Epithelial cell of prostate (primary cell): ENCODE results near the gene RALGPS1.

Experiments used
- DNase-seq: peaks from one replicate; pipeline ENCODE4 v3.0.0-alpha.2; 2011; ENCODE audit warnings: low read depth, low spot score
- H3K27ac ChIP-seq: fragments of 450-650 bp; 2 replicates; pipeline ENCODE4 v1.5.1; 2017; ENCODE audit warnings: mild to moderate bottlenecking

The RALGPS1 gene

DNA sequence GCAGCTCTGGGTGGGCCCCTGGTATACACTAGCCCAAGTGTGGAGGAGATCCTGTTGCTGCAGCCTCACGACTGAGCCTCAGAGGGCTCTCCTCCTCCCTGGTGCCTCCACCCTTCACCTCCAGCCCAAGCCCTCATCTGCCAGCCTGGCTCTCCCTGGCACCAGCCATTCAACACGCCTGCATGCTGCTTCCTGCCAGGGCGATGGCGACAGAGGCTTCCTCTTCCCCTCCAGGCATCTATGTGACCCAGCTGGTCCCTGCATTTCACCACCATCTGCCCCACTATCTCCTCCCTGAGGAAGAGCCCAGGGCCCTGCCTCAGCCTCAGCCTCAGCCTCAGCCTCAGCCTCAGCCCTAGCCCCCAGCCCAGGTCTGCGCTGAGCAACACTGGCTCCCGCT is 262.6 kb downstream of the RALGPS1 start:
- no peak for DNase-seq

DNA sequence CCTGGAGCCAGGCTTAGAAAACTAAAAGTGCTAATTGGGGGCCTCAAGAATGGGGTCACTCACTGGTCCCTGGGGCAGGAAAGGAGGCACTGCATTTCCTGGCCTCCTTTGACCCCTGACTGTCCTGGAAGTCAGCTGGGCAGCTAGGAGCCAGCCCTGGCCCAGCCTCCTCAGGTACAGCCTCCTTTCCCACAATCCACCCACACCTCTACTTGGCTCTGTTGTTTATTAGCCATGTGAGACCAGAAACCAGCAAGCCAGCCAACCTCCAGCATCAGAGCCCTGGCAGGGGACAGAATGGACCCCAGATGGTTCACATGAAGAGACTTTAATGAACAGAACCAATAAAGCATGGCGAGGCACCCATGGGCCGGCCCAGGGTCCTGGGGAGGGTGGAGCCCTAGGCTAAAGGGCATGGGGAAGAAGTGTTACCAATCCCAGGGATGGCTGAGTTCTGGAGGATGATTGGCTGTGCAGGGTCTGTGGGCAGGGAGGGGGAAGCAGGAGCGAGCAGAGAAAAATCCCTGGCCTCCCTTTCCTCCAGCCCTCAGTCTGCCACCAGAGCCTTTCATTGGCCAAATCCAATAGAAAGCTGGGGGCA is 263.2 kb downstream of the RALGPS1 start:
- DNase-seq, result no peak
- no peak overlapping the region for H3K27ac ChIP-seq

More for the DNA sequence above, 262.6 kb downstream of the RALGPS1 start:
- no peak overlapping the region for H3K27ac ChIP-seq

- no peak overlapping the region for H3K27ac ChIP-seq
- DNase-seq, result no peak
Observed at GRCh38 chr9:127178686-127179632, 264.4 kb downstream of the RALGPS1 start.

GRCh38 chr9:127179633-127180441 is 265.3 kb downstream of the RALGPS1 start:
- no peak for DNase-seq
- H3K27ac ChIP-seq, result no peak overlapping the region

GRCh38 chr9:127180457-127181314 is 266.1 kb downstream of the RALGPS1 start:
- H3K27ac ChIP-seq, result no peak overlapping the region
- no peak for DNase-seq

GRCh38 chr9:127181315-127181580 is 266.7 kb downstream of the RALGPS1 start:
- no peak overlapping the region for H3K27ac ChIP-seq
- DNase-seq, result no peak

DNA sequence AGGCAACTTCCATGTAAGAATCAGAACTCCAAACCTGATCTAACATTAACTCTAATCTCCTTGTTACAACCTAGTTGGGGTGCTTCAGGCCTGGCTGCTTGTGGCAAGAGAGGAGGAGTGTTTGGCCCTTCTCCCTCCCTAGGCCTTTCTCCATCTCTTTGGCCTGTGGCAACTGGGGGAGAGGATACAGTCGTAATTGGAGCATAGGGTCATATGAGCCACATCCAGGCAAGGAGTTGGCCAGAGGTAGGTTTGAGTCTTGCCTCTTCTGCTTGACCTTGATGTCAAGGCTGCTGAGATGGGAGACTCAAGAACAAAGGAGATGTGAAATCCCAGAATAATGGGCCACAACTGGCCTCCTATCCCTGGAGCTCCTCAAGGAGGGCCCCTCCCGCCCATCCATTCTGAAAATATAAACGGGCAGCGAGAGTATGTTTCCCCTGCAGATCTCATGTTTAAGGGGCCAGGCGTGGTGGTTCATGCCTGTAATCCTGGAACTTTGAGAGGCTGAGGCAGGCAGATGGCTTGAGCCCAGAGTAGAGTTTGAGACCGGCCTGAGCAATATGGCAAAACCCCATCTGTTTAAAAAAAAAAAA is 267.1 kb downstream of the RALGPS1 start:
- no peak overlapping the region for H3K27ac ChIP-seq
- no peak for DNase-seq

GRCh38 chr9:127182901-127183746 is 268.5 kb downstream of the RALGPS1 start:
- H3K27ac ChIP-seq, result no peak overlapping the region
- no peak for DNase-seq

- H3K27ac ChIP-seq, result no peak overlapping the region
- DNase-seq, result no peak
Observed at GRCh38 chr9:127183814-127184582, 269.4 kb downstream of the RALGPS1 start.

DNA sequence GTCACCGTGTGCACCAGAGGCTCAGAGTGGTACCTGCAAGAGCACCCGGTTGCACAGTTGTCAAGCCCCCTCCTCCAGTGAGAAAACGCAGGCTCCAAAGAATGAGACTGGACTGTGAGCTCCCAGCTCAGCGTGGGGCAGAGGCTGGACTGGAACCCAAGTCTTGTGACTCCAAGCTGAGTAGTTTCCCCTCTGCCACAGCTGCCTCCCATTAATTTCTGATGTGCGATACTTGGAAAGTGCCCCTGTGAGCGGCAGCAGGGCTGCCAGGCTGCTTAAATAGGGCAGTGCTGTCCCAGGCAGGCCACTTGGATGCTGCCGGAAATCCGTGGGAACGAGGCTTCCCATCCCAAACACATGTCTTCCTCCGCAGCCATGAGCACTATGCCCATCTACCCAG is 270.1 kb downstream of the RALGPS1 start:
- no peak for DNase-seq
- no peak overlapping the region for H3K27ac ChIP-seq

DNA sequence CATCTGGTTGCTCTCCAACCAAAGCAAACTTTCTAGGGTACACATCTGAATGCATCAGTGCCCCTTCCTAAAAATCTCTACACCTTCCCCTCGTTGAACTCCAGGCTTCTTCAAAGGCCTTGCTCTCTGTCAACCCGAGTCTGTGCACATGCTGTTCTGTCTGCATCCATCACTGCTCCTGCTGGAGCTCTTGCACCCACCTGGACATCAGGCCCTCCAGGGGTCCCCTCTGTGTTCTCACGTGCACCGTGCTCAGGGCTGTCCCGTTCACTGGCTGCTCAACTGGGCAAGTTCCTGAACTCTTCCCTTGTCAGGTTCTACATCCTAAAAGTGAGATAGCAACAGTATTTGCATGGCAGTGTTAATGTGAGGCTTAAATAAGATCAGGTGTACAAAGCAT is 270.6 kb downstream of the RALGPS1 start:
- no peak for DNase-seq
- no peak overlapping the region for H3K27ac ChIP-seq

- no peak for DNase-seq
- H3K27ac ChIP-seq, result no peak overlapping the region
Observed at GRCh38 chr9:127185931-127186781, 271.6 kb downstream of the RALGPS1 start.

- DNase-seq, result no peak
- H3K27ac ChIP-seq, result no peak overlapping the region
Observed at GRCh38 chr9:127186806-127187205, 272.2 kb downstream of the RALGPS1 start.

DNA sequence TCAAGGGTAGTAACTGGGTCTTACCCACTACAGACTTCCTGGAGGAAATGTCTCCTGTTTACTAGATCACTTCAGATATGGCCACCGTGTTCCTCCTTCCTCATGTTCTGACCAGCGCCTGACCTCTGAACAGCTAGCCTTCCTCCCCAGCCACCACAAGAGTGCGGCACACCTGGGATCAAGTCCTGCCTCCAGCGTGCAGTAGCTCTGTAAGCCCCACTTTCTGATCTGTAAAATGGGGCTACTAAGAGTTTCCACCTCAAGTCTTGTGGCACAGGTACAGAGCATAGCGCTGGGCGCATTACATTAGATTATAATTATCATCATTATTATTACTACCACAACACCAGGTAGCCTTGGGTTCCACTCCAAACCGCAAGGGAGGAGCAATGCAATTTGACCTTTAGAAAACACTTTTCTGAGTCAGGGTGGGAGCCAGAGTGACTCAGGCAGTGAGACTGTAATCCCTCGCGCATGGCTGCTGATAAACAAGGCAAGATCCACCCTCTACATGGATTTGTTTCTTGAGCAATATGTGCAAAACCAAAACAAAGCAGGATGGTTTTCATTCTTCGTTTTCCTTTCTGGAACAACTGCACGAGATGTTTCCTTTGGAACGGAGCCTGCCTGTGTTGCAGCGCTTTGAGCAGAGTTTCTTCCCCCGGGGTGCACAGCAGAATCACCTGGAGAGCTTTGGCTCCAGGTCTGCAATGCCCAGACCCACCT is 272.8 kb downstream of the RALGPS1 start:
- no peak overlapping the region for H3K27ac ChIP-seq
- peak; percentile 79 for DNase-seq

DNA sequence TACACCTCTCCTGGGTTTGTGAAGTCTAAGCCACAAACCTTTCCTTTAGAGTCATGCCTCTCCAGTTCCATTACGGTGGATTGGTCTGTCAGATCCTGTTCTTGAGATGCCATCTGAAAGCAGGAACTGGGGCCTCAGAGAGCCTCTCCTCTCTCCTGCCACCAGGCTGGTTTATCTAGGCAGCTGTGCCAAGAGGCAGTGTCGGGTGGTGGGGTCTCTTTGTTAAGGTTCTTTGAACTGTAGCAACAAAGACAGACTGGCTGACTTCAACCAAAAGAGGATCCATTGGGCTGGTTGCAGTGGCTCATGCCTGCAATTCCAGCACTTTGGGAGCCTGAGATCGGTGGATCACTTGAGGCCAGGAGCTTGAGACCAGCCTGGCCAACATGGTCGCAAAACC is 273.8 kb downstream of the RALGPS1 start:
- DNase-seq, result no peak

GRCh38 chr9:127189628-127190027 is 275.0 kb downstream of the RALGPS1 start:
- DNase-seq, result no peak
- no peak overlapping the region for H3K27ac ChIP-seq

More for the DNA sequence above, 273.8 kb downstream of the RALGPS1 start:
- H3K27ac ChIP-seq, result no peak overlapping the region

DNA sequence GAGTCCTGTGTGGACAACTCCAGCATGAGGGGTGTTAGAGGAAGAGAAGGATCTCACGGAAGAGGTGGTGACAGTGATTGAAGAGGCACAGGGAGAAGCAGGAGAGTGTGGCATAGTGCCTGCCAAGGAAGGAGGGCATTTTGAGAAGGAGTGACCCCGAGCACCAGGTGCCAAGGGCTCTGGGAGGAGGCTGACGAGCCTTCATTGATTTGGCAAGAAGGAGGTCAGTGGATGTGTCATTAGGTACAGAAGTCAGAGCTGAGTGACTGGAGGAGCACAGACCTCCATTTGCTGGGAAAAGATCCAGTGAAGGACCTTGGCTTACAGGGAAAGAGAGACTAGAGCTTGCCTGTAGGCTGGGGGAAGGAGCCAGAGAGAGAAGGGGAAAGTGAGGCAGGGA is 278.2 kb downstream of the RALGPS1 start:
- no peak for DNase-seq
- no peak overlapping the region for H3K27ac ChIP-seq
